ENCODE data around the gene RNF224.

RNF224 gene

GRCh38 chr9:137254624-137255447 lies 27.5 kb downstream of the RNF224 start, which contains the start of gene NELFB:
Gene NELFB, plus strand, starts transcription at chr9:137255327.
- DNase-seq (ENCODE audit: low spot score), result peak; percentile 90

- DNase-seq (ENCODE audit: low spot score), result peak; percentile 58
These were observed 28.3 kb downstream of the RNF224 start for GRCh38 chr9:137255448-137256114.

GRCh38 chr9:137256362-137256761 lies 29.1 kb downstream of the RNF224 start:
- DNase-seq (ENCODE audit: low spot score), result no peak

GRCh38 chr9:137256856-137257255 lies 29.6 kb downstream of the RNF224 start:
- no peak for DNase-seq (ENCODE audit: low spot score)

- peak; percentile 33 for DNase-seq (ENCODE audit: low spot score)
These were observed 35.0 kb downstream of the RNF224 start for GRCh38 chr9:137262173-137262908.

- no peak for DNase-seq (ENCODE audit: low spot score)
These were observed 35.6 kb downstream of the RNF224 start for GRCh38 chr9:137262909-137263285.

- DNase-seq (ENCODE audit: low spot score), result no peak
These were observed 36.2 kb downstream of the RNF224 start for GRCh38 chr9:137263506-137263905.

GRCh38 chr9:137264067-137264466 lies 36.8 kb downstream of the RNF224 start:
- DNase-seq (ENCODE audit: low spot score), result no peak

GRCh38 chr9:137265496-137266161 lies 38.3 kb downstream of the RNF224 start:
- DNase-seq (ENCODE audit: low spot score), result no peak

GRCh38 chr9:137266162-137266527 lies 38.8 kb downstream of the RNF224 start:
- no peak for DNase-seq (ENCODE audit: low spot score)

GRCh38 chr9:137266585-137267453 lies 39.5 kb downstream of the RNF224 start:
- DNase-seq (ENCODE audit: low spot score), result no peak

GRCh38 chr9:137267933-137268355 lies 40.6 kb downstream of the RNF224 start:
- no peak for DNase-seq (ENCODE audit: low spot score)

GRCh38 chr9:137268538-137269201 lies 41.4 kb downstream of the RNF224 start:
- no peak for DNase-seq (ENCODE audit: low spot score)

GRCh38 chr9:137269231-137269772 lies 42.0 kb downstream of the RNF224 start:
- no peak for DNase-seq (ENCODE audit: low spot score)

GRCh38 chr9:137270929-137271695 lies 43.8 kb downstream of the RNF224 start:
- no peak for DNase-seq (ENCODE audit: low spot score)

- DNase-seq (ENCODE audit: low spot score), result no peak
These were observed 44.4 kb downstream of the RNF224 start for GRCh38 chr9:137271696-137272076.

- DNase-seq (ENCODE audit: low spot score), result no peak
These were observed 45.2 kb downstream of the RNF224 start for GRCh38 chr9:137272241-137273094.

GRCh38 chr9:137273095-137273490 lies 45.8 kb downstream of the RNF224 start:
- no peak for DNase-seq (ENCODE audit: low spot score)
